ENCODE results near the gene SLC43A1. TPM values are rescaled to one million over a fixed set of nuclear protein-coding genes. Genes with fewer than 3 reads are reported as not detected.
A peak's percentile ranks its signal among the peaks of the same experiment; 100 is the strongest.

Gene SLC43A1
- total RNA-seq, 4 donors from 2014 or later = 1.8 to 11.4 (median 4.1) TPM

GRCh38 chr11:57497303-57498247, 17.9 kb downstream of the SLC43A1 start:
- TF ChIP-seq CTCF (IDR thresholded peaks at IDR 0.05) (no peak), POLR2A (IDR thresholded peaks at IDR 0.05) (no peak)
- no peak overlapping the region for H3K27ac ChIP-seq
- intact Hi-C loops (cut with DNase I) = no loop called here
- no peaks in the 10 kb centered on the region for H3K27me3 ChIP-seq
- WGBS, 2 donors = 93% methylated on average over 14 of the region's 15 CpGs
- H3K4me3 ChIP-seq = no peak overlapping the region
- DNase-seq = no peak
- peaks cover 0 to 16% (median 0%) of the 10 kb centered on the region in 3 donors for H3K36me3 ChIP-seq
- peaks cover 0 to 41% (median 17%) of the 10 kb centered on the region in 3 donors for H3K4me1 ChIP-seq
- H3K9me3 ChIP-seq = no peaks in the 10 kb centered on the region

- 78 to 81% methylated on average over 9 of the region's 9 CpGs for WGBS, 2 donors
- Histone ChIP-seq H3K27ac (no peak overlapping the region), H3K36me3 (peaks cover 0 to 20% (median 0%) of the 10 kb centered on the region in 3 donors), H3K4me3 (no peak overlapping the region), H3K4me1 (peaks cover 0 to 33% (median 17%) of the 10 kb centered on the region in 3 donors), H3K9me3 (no peaks in the 10 kb centered on the region), H3K27me3 (no peaks in the 10 kb centered on the region)
- no peak for DNase-seq
- TF ChIP-seq CTCF (IDR thresholded peaks at IDR 0.05) = no peak
- TF ChIP-seq POLR2A (IDR thresholded peaks at IDR 0.05) = no peak
- intact Hi-C loops (cut with DNase I) = no loop called here
These were observed 19.2 kb downstream of the SLC43A1 start for GRCh38 chr11:57496109-57496820.

DNA sequence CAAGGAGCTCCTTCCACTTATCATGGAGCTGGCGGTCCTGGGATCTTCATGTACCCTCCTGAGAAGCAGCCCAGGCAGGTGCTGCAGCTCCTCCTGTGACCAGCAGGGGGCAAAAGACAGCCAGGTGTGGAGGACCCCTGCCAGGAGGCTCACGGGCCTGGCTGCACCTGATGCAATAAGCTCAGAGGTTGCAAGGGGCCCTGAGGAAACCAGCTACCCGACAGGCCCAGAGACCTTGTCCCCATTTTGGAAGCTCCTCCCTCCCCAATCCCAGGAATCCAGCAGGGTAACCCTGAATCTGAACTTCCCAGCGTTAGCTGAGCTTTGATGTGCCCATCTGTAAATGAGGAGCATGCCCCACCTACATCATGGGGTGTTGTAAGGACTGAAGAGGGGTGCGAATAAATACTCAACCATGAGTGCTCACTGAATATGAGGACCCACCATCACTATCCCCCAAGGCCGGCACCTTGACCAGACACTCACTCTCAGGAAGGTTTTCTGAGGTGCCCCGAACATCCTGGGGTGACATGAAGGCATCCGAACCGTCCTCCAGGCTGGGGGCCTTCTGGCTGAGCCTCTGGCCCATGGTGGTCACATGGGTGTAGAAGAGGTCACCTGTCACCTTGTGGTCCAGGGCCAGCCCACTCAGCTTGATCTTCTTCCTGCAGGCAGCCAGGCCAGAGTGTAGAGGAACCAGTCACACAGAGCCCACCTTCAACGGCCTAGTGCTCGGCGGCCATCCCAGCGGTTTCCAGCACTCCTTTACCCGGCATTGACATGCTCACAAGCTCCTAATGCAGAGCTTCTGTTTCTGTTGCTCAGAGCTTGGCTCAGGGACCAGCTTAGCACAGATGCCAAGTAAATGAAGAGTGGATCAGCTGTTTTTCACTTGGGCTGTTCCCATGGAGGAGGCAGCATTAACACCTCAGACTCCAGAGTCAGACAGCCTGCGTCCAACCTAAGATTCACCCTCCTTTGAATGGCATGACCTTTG, 21.7 kb downstream of the SLC43A1 start:
- Histone ChIP-seq H3K4me3 (no peak overlapping the region), H3K9me3 (no peaks in the 10 kb centered on the region), H3K36me3 (peaks cover 0 to 41% (median 0%) of the 10 kb centered on the region in 3 donors), H3K4me1 (peaks cover 0 to 8% (median 1%) of the 10 kb centered on the region in 3 donors), H3K27me3 (no peaks in the 10 kb centered on the region), H3K27ac (no peak overlapping the region)
- TF ChIP-seq CTCF (IDR thresholded peaks at IDR 0.05) (peak; percentile 64 to 93 (median 86)), POLR2A (IDR thresholded peaks at IDR 0.05) (no peak)
- no peak for DNase-seq
- intact Hi-C loops (cut with DNase I) = loop anchor here (5.0 kb wide), 1 partner anchor 33 kb away; no protein-coding TSS in a partner anchor
- 70 to 71% methylated on average over 5 to 7 of the region's 15 CpGs for WGBS, 2 donors

DNA sequence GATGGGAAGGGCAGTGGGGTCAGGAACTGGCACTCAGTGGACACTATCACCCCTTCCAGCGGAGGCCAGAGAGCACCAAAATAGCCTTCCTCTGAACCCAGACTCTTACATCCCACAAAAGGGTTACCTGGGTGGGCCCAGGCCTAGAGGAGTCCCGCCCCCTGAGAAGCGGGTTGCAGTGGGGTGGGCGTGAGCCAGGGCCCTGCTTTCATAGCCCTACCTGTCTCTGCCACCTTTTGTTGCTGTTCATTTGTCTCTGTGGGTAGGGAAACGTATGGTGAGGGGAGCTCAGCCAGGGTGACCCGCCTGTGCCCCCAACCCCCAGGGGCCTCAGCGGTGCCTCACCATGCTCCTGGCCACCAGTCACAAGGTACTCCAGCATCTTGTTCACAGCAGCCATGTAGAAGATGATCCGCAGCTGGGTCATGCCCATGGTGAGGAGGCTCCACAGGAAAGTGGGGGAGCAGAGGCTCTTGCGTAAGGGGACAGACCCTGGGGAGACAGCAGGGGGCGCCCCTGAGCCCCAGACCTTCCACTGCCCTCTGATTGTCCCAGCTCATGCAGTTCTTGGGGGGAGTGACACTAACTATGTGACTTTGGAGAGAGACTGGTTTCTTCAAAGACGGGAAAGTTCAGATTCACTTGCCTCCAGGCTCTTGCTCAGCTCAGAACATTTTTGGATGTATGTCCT, 24.0 kb downstream of the SLC43A1 start:
- 56 to 84% methylated on average over 3 to 8 of the region's 11 CpGs for WGBS, 2 donors
- no peaks in the 10 kb centered on the region for H3K9me3 ChIP-seq
- H3K27me3 ChIP-seq = no peaks in the 10 kb centered on the region
- no peak overlapping the region for H3K27ac ChIP-seq
- DNase-seq = no peak
- peaks cover 0 to 61% (median 0%) of the 10 kb centered on the region in 3 donors for H3K36me3 ChIP-seq
- no peaks in the 10 kb centered on the region for H3K4me1 ChIP-seq
- TF ChIP-seq CTCF (IDR thresholded peaks at IDR 0.05) (peak; percentile 21 to 53 (median 44)), POLR2A (IDR thresholded peaks at IDR 0.05) (no peak)
- intact Hi-C loops (cut with DNase I) = loop anchor here (5.0 kb wide), 1 partner anchor 36 kb away; no protein-coding TSS in a partner anchor
- H3K4me3 ChIP-seq = no peak overlapping the region

Measured in esophagus squamous epithelium (tissue), 5 donors.